Endothelial cell of umbilical vein (primary cell): Measurements from ENCODE around the gene PCNX1. TPM values are rescaled to one million over a fixed set of nuclear protein-coding genes. Genes with fewer than 3 reads are reported as not detected.

ENCODE experiments used
- BruUV-seq: library from RNA; stranded (reverse); fragments of 400-500 nt; replicated peaks from 2 replicates; lab custom pipeline; 2021; lab: Mats Ljungman, UMichigan
- CTCF ChIA-PET: fragments of 300-600, 350-600 bp; sonication (Branson Sonifier 250); formaldehyde crosslinking; loops from one replicate; lab custom pipeline; 2021; ENCODE audit warnings: antibody characterized with exemption, inconsistent platforms; lab: Charles Lee
- POLR2A ChIA-PET: fragments of 300-600, 350-600 bp; sonication (Branson Sonifier 250); formaldehyde crosslinking; loops from one replicate; lab custom pipeline; 2021; ENCODE audit warnings: antibody characterized with exemption, inconsistent platforms; lab: Charles Lee
- DNase-seq: peaks from one replicate; pipeline ENCODE4 v3.0.0-alpha.2; 2011; ENCODE audit warnings: low read depth, low spot score
- FAIRE-seq: peaks from 2 replicates; lab custom pipeline; 2011; peaks lifted over from hg19 to GRCh38; lab: Jason Lieb, UNC
- H2AFZ ChIP-seq: 2 replicates; pipeline ENCODE4 v1.6.0; 2012; ENCODE audit warnings: low read depth, low read length, control low read depth, inconsistent platforms
- H3K27ac ChIP-seq: 2 replicates; pipeline ENCODE4 v1.5.1; 2011; ENCODE audit warnings: low read depth, mild to moderate bottlenecking, control low read depth, low read length, moderate library complexity; ENCODE audit not compliant: insufficient read depth
- H3K27me3 ChIP-seq, 2 experiments: 2 replicates each; pipeline versions ENCODE4 v1.6.0 to v1.6.1; 2011; ENCODE audit warnings: low read length in 2 of 2, mixed read lengths in 1 of 2; ENCODE audit not compliant: control insufficient read depth in 2 of 2, insufficient read depth in 2 of 2
- H3K36me3 ChIP-seq, 2 experiments: 2 replicates in 1 of 2; 3 replicates in 1 of 2; pipeline ENCODE4 v1.5.1; 2011; ENCODE audit warnings: low read length in 2 of 2, mild to moderate bottlenecking in 1 of 2, moderate library complexity in 1 of 2; ENCODE audit not compliant: control insufficient read depth in 2 of 2, insufficient read depth in 2 of 2; ENCODE audit errors: extremely low read depth in 1 of 2
- H3K4me1 ChIP-seq: 3 replicates; pipeline ENCODE4 v1.5.1; 2011; ENCODE audit warnings: mild to moderate bottlenecking, low read length; ENCODE audit not compliant: control insufficient read depth, insufficient read depth; ENCODE audit errors: extremely low read depth
- H3K4me2 ChIP-seq: 2 replicates; pipeline ENCODE4 v1.6.1; 2011; ENCODE audit warnings: low read length, control low read depth, mixed read lengths; ENCODE audit not compliant: insufficient read depth
- H3K4me3 ChIP-seq, 3 experiments: fragments of 200-600 bp in 1 of 3; sonication (generic), shearing (Covaris generic) in 1 of 3; replicated peaks in 1 of 3; 2 replicates each; pipeline ENCODE4 v1.5.1; 2011 to 2016; ENCODE audit warnings: control low read depth in 3 of 3, low read length in 3 of 3, mild to moderate bottlenecking in 2 of 3, inconsistent platforms in 1 of 3, low read depth in 1 of 3, moderate library complexity in 1 of 3; ENCODE audit not compliant: insufficient read depth in 1 of 3
- H3K79me2 ChIP-seq: 2 replicates; pipeline ENCODE4 v1.6.0; 2012; ENCODE audit warnings: low read length, inconsistent platforms; ENCODE audit not compliant: control insufficient read depth, insufficient read depth
- H3K9ac ChIP-seq: replicated peaks from 2 replicates; pipeline ENCODE3; 2011; ENCODE audit warnings: low read length, control low read depth; ENCODE audit not compliant: insufficient read depth; ENCODE audit errors: extremely low read depth
- H3K9me1 ChIP-seq: replicated peaks from 3 replicates; pipeline ENCODE4 v1.6.0; 2011; ENCODE audit warnings: mild to moderate bottlenecking, low read length; ENCODE audit not compliant: control insufficient read depth, insufficient read depth; ENCODE audit errors: extremely low read depth
- H3K9me3 ChIP-seq: replicated peaks from 2 replicates; pipeline ENCODE4 v1.5.1; 2012; ENCODE audit warnings: low read length, inconsistent platforms; ENCODE audit not compliant: control insufficient read depth, insufficient read depth
- H4K20me1 ChIP-seq: replicated peaks from 2 replicates; pipeline ENCODE3; 2011; ENCODE audit warnings: mild to moderate bottlenecking, low read length; ENCODE audit not compliant: control insufficient read depth, insufficient read depth; ENCODE audit errors: extremely low read depth
- EZH2 ChIP-seq: IDR thresholded peaks from 2 replicates; pipeline ENCODE4 v1.6.1; 2012; ENCODE audit warnings: borderline replicate concordance, low read depth, mild to moderate bottlenecking, moderate library complexity, low read length, inconsistent platforms; ENCODE audit not compliant: severe bottlenecking
- FOS ChIP-seq: IDR thresholded peaks from 2 replicates; pipeline ENCODE4 v1.6.1; 2011; ENCODE audit warnings: mild to moderate bottlenecking, low read length, moderate library complexity, borderline replicate concordance; ENCODE audit not compliant: insufficient read depth
- GATA2 ChIP-seq: IDR thresholded peaks from 2 replicates; pipeline ENCODE4 v1.7.0; 2011; ENCODE audit warnings: low read depth, mild to moderate bottlenecking, moderate library complexity, mixed read lengths, low read length; ENCODE audit not compliant: insufficient read length, insufficient read depth
- JUN ChIP-seq: IDR thresholded peaks from 2 replicates; pipeline ENCODE4 v1.6.1; 2011; ENCODE audit warnings: borderline replicate concordance, low read depth; ENCODE audit not compliant: insufficient read length, insufficient read depth
- MYC ChIP-seq: IDR thresholded peaks from one replicate; pipeline ENCODE4 v1.6.1; 2011; ENCODE audit warnings: mild to moderate bottlenecking, low read depth, low read length
- POLR2A ChIP-seq: IDR thresholded peaks from 2 replicates; pipeline ENCODE4 v1.6.1; 2012; ENCODE audit warnings: low read depth, mild to moderate bottlenecking, control low read depth, low read length
- POLR2AphosphoS5 ChIP-seq: IDR thresholded peaks from 2 replicates; pipeline ENCODE4 v1.6.1; 2012; ENCODE audit warnings: low read depth, mild to moderate bottlenecking, control low read depth, low read length, moderate library complexity; ENCODE audit not compliant: insufficient read depth
- dilution Hi-C: fragments of 300-500 bp; cut with MboI; formaldehyde crosslinking; loops from one replicate; pipeline ENCODE4 v1.15.0; 2019; ENCODE audit warnings: low sequenced_read_pairs; ENCODE audit not compliant: extremely low pct_ligation_motif_present
- intact Hi-C: fragments of 100-400 bp; cut with micrococcal nuclease; formaldehyde crosslinking; loops from one replicate; pipeline ENCODE4 v1.10.0; 2022
- polyA plus RNA-seq, 4 experiments: library from polyadenylated mRNA; depleted of rRNA in 3 of 4; stranded (reverse) in 3 of 4; unstranded in 1 of 4; fragments of >200 nt; gene quantifications; 2 replicates each; pipeline versions ENCODE4 v1.2.1 to v1.2.3, GENCODE V29; 2011 to 2012; ENCODE audit warnings: missing spikeins in 1 of 4
- total RNA-seq: library from RNA; stranded (reverse); gene quantifications from 2 replicates; pipeline ENCODE4 v1.2.3, GENCODE V29; 2021
- TF ChIP-seq, protein P1 (sequence below), 2 donors: IDR thresholded peaks; 1 replicate in 1 of 2; 2 replicates in 1 of 2; pipeline ENCODE4 v1.5.1; 2011; ENCODE audit warnings: low read length in 2 of 2, mild to moderate bottlenecking in 2 of 2, moderate library complexity in 2 of 2, control low read depth in 1 of 2, inconsistent platforms in 1 of 2, low read depth in 1 of 2; ENCODE audit not compliant: insufficient read depth in 1 of 2; ENCODE audit errors: extremely low read depth in 1 of 2
- TF ChIP-seq, protein P2 (sequence below): IDR thresholded peaks from 2 replicates; pipeline ENCODE4 v1.6.1; 2011; ENCODE audit not compliant: insufficient read depth, insufficient read length

PCNX1 gene
- total and polyA plus RNA-seq, 2 donors (not counting 3 experiments of a cell fraction or from before 2014, with no cell fraction given), result 21.4 to 40.5 TPM

DNA sequence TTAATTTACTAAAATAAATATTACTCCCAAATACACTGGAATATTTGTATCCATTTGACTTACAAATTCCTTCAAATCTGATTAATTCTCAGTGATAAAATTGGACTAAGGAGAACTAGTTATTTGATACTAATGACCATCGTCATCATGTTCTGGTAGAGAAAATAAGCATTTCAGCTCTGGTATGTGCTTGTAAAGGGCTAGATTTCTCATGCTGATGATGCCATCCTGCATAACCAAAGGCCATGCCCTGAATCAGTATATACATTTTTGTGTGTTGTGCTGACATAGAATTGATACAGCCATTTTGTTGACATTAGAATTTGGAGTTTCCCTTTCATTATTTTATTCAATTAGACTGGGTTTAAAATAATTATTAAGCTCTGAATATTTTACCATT, 148.9 kb downstream of the PCNX1 start:
- Histone ChIP-seq H3K79me2 (no peaks in the 10 kb centered on the region), H2AFZ (no peak overlapping the region), H3K36me3 (peaks cover 5 to 13% of the 10 kb centered on the region in 2 experiments), H4K20me1 (no peaks in the 10 kb centered on the region), H3K4me3 (no peak overlapping the region), H3K9ac (no peak overlapping the region), H3K4me1 (no peaks in the 10 kb centered on the region), H3K4me2 (no peak overlapping the region), H3K27me3 (no peaks in the 10 kb centered on the region), H3K9me3 (no peaks in the 10 kb centered on the region), H3K9me1 (no peaks in the 10 kb centered on the region), H3K27ac (no peak overlapping the region)
- TF ChIP-seq, protein P1, sequence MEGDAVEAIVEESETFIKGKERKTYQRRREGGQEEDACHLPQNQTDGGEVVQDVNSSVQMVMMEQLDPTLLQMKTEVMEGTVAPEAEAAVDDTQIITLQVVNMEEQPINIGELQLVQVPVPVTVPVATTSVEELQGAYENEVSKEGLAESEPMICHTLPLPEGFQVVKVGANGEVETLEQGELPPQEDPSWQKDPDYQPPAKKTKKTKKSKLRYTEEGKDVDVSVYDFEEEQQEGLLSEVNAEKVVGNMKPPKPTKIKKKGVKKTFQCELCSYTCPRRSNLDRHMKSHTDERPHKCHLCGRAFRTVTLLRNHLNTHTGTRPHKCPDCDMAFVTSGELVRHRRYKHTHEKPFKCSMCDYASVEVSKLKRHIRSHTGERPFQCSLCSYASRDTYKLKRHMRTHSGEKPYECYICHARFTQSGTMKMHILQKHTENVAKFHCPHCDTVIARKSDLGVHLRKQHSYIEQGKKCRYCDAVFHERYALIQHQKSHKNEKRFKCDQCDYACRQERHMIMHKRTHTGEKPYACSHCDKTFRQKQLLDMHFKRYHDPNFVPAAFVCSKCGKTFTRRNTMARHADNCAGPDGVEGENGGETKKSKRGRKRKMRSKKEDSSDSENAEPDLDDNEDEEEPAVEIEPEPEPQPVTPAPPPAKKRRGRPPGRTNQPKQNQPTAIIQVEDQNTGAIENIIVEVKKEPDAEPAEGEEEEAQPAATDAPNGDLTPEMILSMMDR (IDR thresholded peaks at IDR 0.05; ENCODE audit: extremely low read depth in 1 of 2, insufficient read depth in 1 of 2, low read depth in 1 of 2, low read length in 2 of 2), result no peak
- TF ChIP-seq EZH2 (no peak), FOS (no peak), MYC (no peak), POLR2AphosphoS5 (no peak), POLR2A (no peak), GATA2 (no peak), JUN (no peak)
- TF ChIP-seq, protein P2, sequence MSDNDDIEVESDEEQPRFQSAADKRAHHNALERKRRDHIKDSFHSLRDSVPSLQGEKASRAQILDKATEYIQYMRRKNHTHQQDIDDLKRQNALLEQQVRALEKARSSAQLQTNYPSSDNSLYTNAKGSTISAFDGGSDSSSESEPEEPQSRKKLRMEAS, result no peak
- ChIA-PET POLR2A (no interaction called here), CTCF (no interaction called here)
- FAIRE-seq (no peak), DNase-seq (no peak)
- intact Hi-C loops (no loop called here), dilution Hi-C loops (no loop called here)
- no TSS peak for BruUV-seq
